Right atrium auricular region (tissue), 2 donors: ENCODE data around the gene ITGA3. TPM values are rescaled to one million over a fixed set of nuclear protein-coding genes. Genes with fewer than 3 reads are reported as not detected.
A peak's percentile ranks its signal among the peaks of the same experiment; 100 is the strongest.

ENCODE experiments used
- DNase-seq: peaks from one replicate; pipeline ENCODE4 v3.0.0-alpha.2; 2019; ENCODE audit warnings: low spot score
- H3K27ac ChIP-seq, 2 donors: fragments of 200-600 bp; sonication (generic); 1 replicate in 1 of 2; 2 replicates in 1 of 2; pipeline ENCODE4 v1.5.1; 2016 to 2019
- H3K27me3 ChIP-seq, 2 donors: fragments of 200-600 bp; sonication (generic); one replicate each; pipeline versions ENCODE4 v1.5.1 to v1.6.0; 2017 to 2019
- H3K36me3 ChIP-seq: fragments of 200-600 bp; sonication (generic); one replicate; pipeline ENCODE4 v1.5.1; 2016
- H3K4me1 ChIP-seq, 2 donors: fragments of 200-600 bp; sonication (generic); one replicate each; pipeline versions ENCODE4 v1.5.1 to v1.6.0; 2017 to 2019
- H3K4me3 ChIP-seq, 2 donors: fragments of 200-600 bp; sonication (generic); 1 replicate in 1 of 2; 2 replicates in 1 of 2; pipeline ENCODE4 v1.5.1; 2017 to 2019; ENCODE audit warnings: mild to moderate bottlenecking in 1 of 2, moderate library complexity in 1 of 2
- H3K9me3 ChIP-seq, 2 donors: fragments of 200-600 bp; sonication (generic); one replicate each; pipeline ENCODE4 v1.5.1; 2019
- CTCF ChIP-seq, 2 donors: fragments of 200-600 bp; sonication (generic); IDR thresholded peaks; one replicate each; pipeline ENCODE4 v1.5.1; 2019; ENCODE audit warnings: antibody characterized with exemption in 2 of 2
- total RNA-seq, 2 donors: library from RNA; depleted of rRNA; stranded (reverse); fragments of >200 nt; gene quantifications; one replicate each; pipeline ENCODE4 v1.1.0, GENCODE V29; 2016

Gene ITGA3
- total RNA-seq, 2 donors from 2014 or later = 29.5 to 61.8 TPM

GRCh38 chr17:50053654-50053960, 2.3 kb upstream of the ITGA3 start:
- H3K27ac ChIP-seq = peak overlapping the region; percentile 6 to 38
- no peak for TF ChIP-seq CTCF (IDR thresholded peaks at IDR 0.05)
- H3K27me3 ChIP-seq = no peaks in the 10 kb centered on the region
- H3K36me3 ChIP-seq = no peaks in the 10 kb centered on the region
- no peaks in the 10 kb centered on the region for H3K9me3 ChIP-seq
- H3K4me1 ChIP-seq = peaks cover 0 to 52% of the 10 kb centered on the region in 2 donors
- H3K4me3 ChIP-seq = no peak overlapping the region
- no peak for DNase-seq

GRCh38 chr17:50055055-50055425, 870 bp upstream of the ITGA3 start:
- Histone ChIP-seq H3K4me1 (peaks cover 0 to 66% of the 10 kb centered on the region in 2 donors), H3K27me3 (no peaks in the 10 kb centered on the region), H3K27ac (peak overlapping the region; percentile 92 to 96), H3K4me3 (peak overlapping the region; percentile 75 to 84), H3K36me3 (no peaks in the 10 kb centered on the region), H3K9me3 (no peaks in the 10 kb centered on the region)
- no peak for TF ChIP-seq CTCF (IDR thresholded peaks at IDR 0.05)
- DNase-seq = no peak

- TF ChIP-seq CTCF (IDR thresholded peaks at IDR 0.05) = peak in 1 of 2 donors; percentile 36
- Histone ChIP-seq H3K4me3 (peak overlapping the region; percentile 75 to 84), H3K36me3 (no peaks in the 10 kb centered on the region), H3K27me3 (no peaks in the 10 kb centered on the region), H3K4me1 (peaks cover 0 to 80% of the 10 kb centered on the region in 2 donors), H3K27ac (peak overlapping the region; percentile 92 to 96), H3K9me3 (no peaks in the 10 kb centered on the region)
- peak; percentile 62 for DNase-seq
These were observed 479 bp downstream of the ITGA3 start for GRCh38 chr17:50056217-50056960.

GRCh38 chr17:50056961-50057330, 1.0 kb downstream of the ITGA3 start:
- peak overlapping the region; percentile 75 to 84 for H3K4me3 ChIP-seq
- no peaks in the 10 kb centered on the region for H3K27me3 ChIP-seq
- no peaks in the 10 kb centered on the region for H3K9me3 ChIP-seq
- DNase-seq = peak; percentile 63
- H3K4me1 ChIP-seq = peaks cover 0 to 85% of the 10 kb centered on the region in 2 donors
- H3K36me3 ChIP-seq = no peaks in the 10 kb centered on the region
- peak overlapping the region; percentile 92 to 96 for H3K27ac ChIP-seq
- TF ChIP-seq CTCF (IDR thresholded peaks at IDR 0.05) = no peak

- no peak for TF ChIP-seq CTCF (IDR thresholded peaks at IDR 0.05)
- H3K27me3 ChIP-seq = no peaks in the 10 kb centered on the region
- H3K27ac ChIP-seq = peak overlapping the region; percentile 92 to 96
- no peak for DNase-seq
- H3K36me3 ChIP-seq = no peaks in the 10 kb centered on the region
- no peaks in the 10 kb centered on the region for H3K9me3 ChIP-seq
- H3K4me1 ChIP-seq = peaks cover 0 to 88% of the 10 kb centered on the region in 2 donors
- H3K4me3 ChIP-seq = peak overlapping the region; percentile 75 to 84
These were observed 1.6 kb downstream of the ITGA3 start for GRCh38 chr17:50057521-50057991.
